Immature natural killer cell (primary cell): ENCODE data around the gene MBIP. TPM values are rescaled to one million over a fixed set of nuclear protein-coding genes. Genes with fewer than 3 reads are reported as not detected.

Experiments used
- DNase-seq, 3 donors: peaks; one replicate each; pipeline ENCODE4 v3.0.0; 2022; ENCODE audit warnings: mixed read lengths in 1 of 3
- H3K27ac Mint-ChIP-seq, 6 donors: one replicate each; pipeline ENCODE4 v1.8.0; 2020; ENCODE audit warnings: mixed read lengths in 6 of 6, mild to moderate bottlenecking in 5 of 6, inconsistent platforms in 4 of 6, moderate library complexity in 3 of 6
- H3K27me3 Mint-ChIP-seq, 3 donors: one replicate each; pipeline ENCODE4 v1.8.0; 2020 to 2021; ENCODE audit warnings: low read depth in 3 of 3, mild to moderate bottlenecking in 3 of 3, mixed read lengths in 3 of 3, moderate library complexity in 3 of 3, inconsistent platforms in 1 of 3
- H3K36me3 Mint-ChIP-seq, 3 donors: one replicate each; pipeline ENCODE4 v1.8.0; 2020; ENCODE audit warnings: mixed read lengths in 3 of 3, inconsistent platforms in 2 of 3, mild to moderate bottlenecking in 2 of 3
- H3K4me1 Mint-ChIP-seq, 2 donors: one replicate each; pipeline ENCODE4 v1.8.0; 2020; ENCODE audit warnings: inconsistent platforms in 2 of 2, mild to moderate bottlenecking in 2 of 2, mixed read lengths in 2 of 2, moderate library complexity in 1 of 2
- H3K4me3 Mint-ChIP-seq, 5 donors: one replicate each; pipeline ENCODE4 v1.8.0; 2020; ENCODE audit warnings: mild to moderate bottlenecking in 5 of 5, mixed read lengths in 5 of 5, inconsistent platforms in 3 of 5, moderate library complexity in 3 of 5
- H3K9me3 Mint-ChIP-seq, 6 donors: one replicate each; pipeline ENCODE4 v1.8.0; 2020; ENCODE audit warnings: mild to moderate bottlenecking in 6 of 6, mixed read lengths in 6 of 6, inconsistent platforms in 4 of 6, moderate library complexity in 3 of 6
- polyA plus RNA-seq, 3 donors: library from polyadenylated mRNA; unstranded; fragments of 300-500 nt; fragmentation: Illumina TruSeq; gene quantifications; one replicate each; pipeline ENCODE4 v1.2.3, GENCODE V29; 2021

MBIP gene
- polyA plus RNA-seq, 3 donors from 2014 or later, result 7.4 to 14.9 (median 10.4) TPM

DNA sequence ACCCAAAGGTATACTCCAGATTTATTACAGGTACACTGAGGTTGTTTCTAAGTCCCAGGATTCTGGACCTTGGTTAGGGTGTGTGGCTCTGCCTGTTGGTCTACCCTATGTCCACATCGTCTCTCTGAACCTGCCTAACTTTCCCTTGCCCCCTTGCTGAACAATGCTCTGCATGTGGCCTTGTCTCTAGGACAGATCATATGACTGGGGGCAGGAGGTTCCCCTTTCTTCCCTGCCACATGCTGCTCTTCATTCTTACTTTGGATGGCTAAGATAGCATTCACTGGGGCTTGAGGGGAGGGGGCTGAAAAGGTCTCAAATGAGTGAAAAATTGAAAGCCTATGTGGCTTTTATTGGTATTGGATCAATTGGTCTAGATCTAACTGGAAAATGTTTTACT is 49.2 kb downstream of the MBIP start:
- H3K9me3 Mint-ChIP-seq, result peaks cover 0 to 10% (median 3%) of the 10 kb centered on the region in 6 donors

GRCh38 chr14:36270191-36270590 is 50.2 kb downstream of the MBIP start:
- H3K4me1 Mint-ChIP-seq, result peaks cover 6 to 10% of the 10 kb centered on the region in 2 donors
- no peak overlapping the region for H3K4me3 Mint-ChIP-seq
- no peaks in the 10 kb centered on the region for H3K36me3 Mint-ChIP-seq
- peaks cover 0 to 10% (median 3%) of the 10 kb centered on the region in 6 donors for H3K9me3 Mint-ChIP-seq
- H3K27me3 Mint-ChIP-seq, result peaks cover 5 to 25% (median 19%) of the 10 kb centered on the region in 3 donors
- no peak for DNase-seq
- H3K27ac Mint-ChIP-seq, result no peak overlapping the region

More for the DNA sequence above, 49.2 kb downstream of the MBIP start:
- Mint-ChIP-seq H3K4me3 (no peak overlapping the region), H3K27ac (no peak overlapping the region), H3K4me1 (peaks cover 6 to 10% of the 10 kb centered on the region in 2 donors), H3K36me3 (no peaks in the 10 kb centered on the region), H3K27me3 (peaks cover 5 to 25% (median 16%) of the 10 kb centered on the region in 3 donors)
- DNase-seq, result no peak

DNA sequence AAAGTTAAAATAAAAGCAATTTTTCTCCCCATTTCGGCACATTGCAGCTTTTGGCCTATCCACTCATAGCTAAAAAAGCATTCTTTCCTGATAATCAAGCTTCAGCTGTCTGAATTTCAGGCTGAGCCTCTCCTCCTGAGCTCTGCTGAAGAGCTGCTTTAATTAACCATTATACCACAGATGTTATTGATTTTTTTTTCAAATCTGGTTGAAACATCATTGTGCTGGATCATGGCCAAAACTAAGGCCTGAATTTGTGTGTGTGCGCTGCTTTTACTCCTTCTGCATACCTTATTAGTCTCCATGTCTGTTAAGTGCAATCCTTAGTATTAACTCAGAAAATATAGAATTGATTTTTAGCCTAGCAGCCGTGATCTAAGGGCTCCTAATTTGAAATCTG is 52.3 kb downstream of the MBIP start:
- H3K36me3 Mint-ChIP-seq, result no peaks in the 10 kb centered on the region
- no peak for DNase-seq
- H3K27me3 Mint-ChIP-seq, result peaks cover 5 to 19% (median 15%) of the 10 kb centered on the region in 3 donors
- H3K27ac Mint-ChIP-seq, result no peak overlapping the region
- peaks cover 0 to 10% (median 4%) of the 10 kb centered on the region in 6 donors for H3K9me3 Mint-ChIP-seq
- peaks cover 6 to 10% of the 10 kb centered on the region in 2 donors for H3K4me1 Mint-ChIP-seq
- H3K4me3 Mint-ChIP-seq, result no peak overlapping the region

GRCh38 chr14:36264595-36264994 is 55.8 kb downstream of the MBIP start:
- H3K4me1 Mint-ChIP-seq, result no peaks in the 10 kb centered on the region
- no peaks in the 10 kb centered on the region for H3K36me3 Mint-ChIP-seq

DNA sequence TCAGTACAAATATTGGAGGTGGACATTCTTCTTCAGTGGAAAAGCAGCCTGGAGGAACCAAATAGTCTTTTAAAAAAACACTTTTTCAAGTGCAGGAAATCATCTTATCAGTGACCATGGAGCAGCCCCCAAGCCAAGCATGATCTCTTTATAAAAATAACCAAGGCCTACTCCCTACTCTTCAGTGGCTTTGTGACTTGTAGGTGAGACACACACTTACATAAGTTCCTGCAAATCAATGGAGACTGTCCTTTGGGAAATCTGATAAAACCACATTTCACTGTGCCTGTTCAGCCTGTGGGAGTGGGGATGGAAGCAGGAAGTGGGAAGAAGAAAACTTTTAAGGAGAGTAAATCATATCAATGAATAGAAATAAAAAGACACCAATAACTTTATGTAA is 56.3 kb downstream of the MBIP start:
- no peak overlapping the region for H3K4me3 Mint-ChIP-seq
- H3K4me1 Mint-ChIP-seq, result no peaks in the 10 kb centered on the region
- no peaks in the 10 kb centered on the region for H3K36me3 Mint-ChIP-seq
- H3K9me3 Mint-ChIP-seq, result peaks cover 0 to 2% (median 0%) of the 10 kb centered on the region in 6 donors
- no peak for DNase-seq
- H3K27me3 Mint-ChIP-seq, result peaks cover 0 to 8% (median 3%) of the 10 kb centered on the region in 3 donors
- H3K27ac Mint-ChIP-seq, result no peak overlapping the region

More at GRCh38 chr14:36264595-36264994, 55.8 kb downstream of the MBIP start:
- peaks cover 0 to 2% (median 0%) of the 10 kb centered on the region in 6 donors for H3K9me3 Mint-ChIP-seq
- DNase-seq, result no peak
- no peak overlapping the region for H3K4me3 Mint-ChIP-seq
- peaks cover 0 to 6% (median 3%) of the 10 kb centered on the region in 3 donors for H3K27me3 Mint-ChIP-seq
- no peak overlapping the region for H3K27ac Mint-ChIP-seq

GRCh38 chr14:36260970-36261640 is 59.3 kb downstream of the MBIP start:
- no peaks in the 10 kb centered on the region for H3K4me1 Mint-ChIP-seq
- DNase-seq, result no peak
- H3K27me3 Mint-ChIP-seq, result peaks cover 0 to 4% (median 4%) of the 10 kb centered on the region in 3 donors
- H3K9me3 Mint-ChIP-seq, result peaks cover 0 to 2% (median 0%) of the 10 kb centered on the region in 6 donors
- no peak overlapping the region for H3K27ac Mint-ChIP-seq
- no peaks in the 10 kb centered on the region for H3K36me3 Mint-ChIP-seq
- H3K4me3 Mint-ChIP-seq, result no peak overlapping the region

DNA sequence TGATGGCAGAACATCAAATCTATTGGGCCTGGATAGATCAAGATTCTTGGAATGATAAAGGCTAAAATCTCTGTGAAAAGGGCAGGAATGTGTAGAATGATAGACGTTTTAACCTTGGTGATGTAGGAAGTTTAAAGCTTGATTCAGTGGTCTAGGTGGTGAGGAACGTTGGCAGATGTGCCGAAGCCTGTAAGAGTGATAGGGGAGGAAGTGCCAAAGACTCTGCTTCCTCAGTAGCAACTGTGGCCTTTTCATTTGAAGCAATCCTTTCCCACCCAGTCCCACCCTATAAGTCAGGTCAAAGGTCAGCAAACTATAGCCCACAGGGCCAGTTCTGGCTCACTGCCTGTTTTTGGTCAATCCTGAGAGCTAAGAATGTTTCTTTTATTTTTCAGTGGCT is 62.2 kb downstream of the MBIP start:
- DNase-seq, result no peak
- no peaks in the 10 kb centered on the region for H3K36me3 Mint-ChIP-seq
- H3K4me1 Mint-ChIP-seq, result no peaks in the 10 kb centered on the region
- H3K27ac Mint-ChIP-seq, result no peak overlapping the region
- no peaks in the 10 kb centered on the region for H3K9me3 Mint-ChIP-seq
- no peak overlapping the region for H3K4me3 Mint-ChIP-seq
- peaks cover 0 to 4% (median 1%) of the 10 kb centered on the region in 3 donors for H3K27me3 Mint-ChIP-seq

DNA sequence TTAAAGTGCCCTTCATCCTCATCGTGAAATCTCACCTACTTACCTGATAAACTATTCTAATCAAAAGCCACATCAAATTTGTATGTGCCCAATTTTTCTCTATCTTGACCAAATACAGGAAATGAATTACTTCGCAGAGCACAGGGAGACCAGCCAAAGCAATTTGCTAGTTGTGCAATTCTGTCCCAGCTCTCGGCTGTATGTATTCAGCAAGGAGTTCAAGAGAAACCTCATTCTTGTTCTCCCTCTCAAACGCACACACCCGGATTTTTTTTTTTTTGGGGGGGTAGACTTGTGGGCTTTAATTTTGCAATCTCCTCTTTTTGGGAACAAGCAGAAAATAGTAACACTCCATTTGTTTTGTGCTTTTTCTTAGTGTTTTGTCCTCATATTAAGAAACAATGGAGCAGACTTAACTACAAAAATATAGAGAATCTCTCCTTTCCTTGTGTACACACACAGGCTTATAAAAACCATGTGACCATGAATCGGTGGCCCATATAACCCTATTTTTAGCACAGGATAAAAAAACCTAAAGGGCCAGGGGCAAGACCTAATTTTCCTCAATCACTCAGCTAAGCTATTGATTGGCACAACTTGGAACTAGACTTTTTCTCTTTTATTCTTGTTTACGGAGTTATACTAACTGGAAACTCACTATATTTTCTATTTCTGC is 64.2 kb downstream of the MBIP start:
- DNase-seq, result no peak
- Mint-ChIP-seq H3K9me3 (no peaks in the 10 kb centered on the region), H3K36me3 (no peaks in the 10 kb centered on the region), H3K27ac (no peak overlapping the region), H3K4me3 (no peak overlapping the region), H3K4me1 (no peaks in the 10 kb centered on the region), H3K27me3 (peaks cover 0 to 4% (median 1%) of the 10 kb centered on the region in 3 donors)

DNA sequence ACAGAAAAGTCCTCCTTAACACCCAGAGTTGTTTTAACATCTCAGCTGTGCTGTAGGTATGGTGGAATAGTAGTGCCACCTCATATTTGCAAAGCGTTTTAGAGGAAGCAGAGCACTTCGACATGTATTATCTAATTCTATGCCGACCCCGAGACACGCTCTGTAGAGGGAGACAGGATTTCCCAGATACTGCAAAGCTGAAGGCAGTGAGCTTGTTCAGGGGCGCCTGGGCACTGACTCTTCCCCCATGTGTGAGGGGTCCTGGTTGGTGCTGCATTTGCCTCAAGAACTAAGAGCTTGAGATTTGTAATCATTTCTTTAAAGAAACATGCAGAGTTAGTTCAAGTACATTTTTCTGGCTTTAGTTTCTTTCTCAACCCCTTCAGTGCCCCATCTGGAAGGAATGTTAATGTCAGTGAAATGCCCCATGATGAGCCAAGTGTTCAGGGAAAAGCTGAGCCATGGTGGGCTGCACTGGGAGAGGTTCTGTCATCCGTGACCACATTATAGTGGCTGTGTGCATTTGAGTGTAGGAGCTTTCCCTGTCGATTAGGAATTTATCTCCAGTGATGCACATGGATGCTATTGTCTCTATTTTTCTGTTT is 66.3 kb downstream of the MBIP start:
- H3K9me3 Mint-ChIP-seq, result peaks cover 0 to 7% (median 2%) of the 10 kb centered on the region in 6 donors
- no peaks in the 10 kb centered on the region for H3K36me3 Mint-ChIP-seq
- no peak overlapping the region for H3K4me3 Mint-ChIP-seq
- DNase-seq, result no peak
- peaks cover 0 to 2% (median 1%) of the 10 kb centered on the region in 3 donors for H3K27me3 Mint-ChIP-seq
- H3K4me1 Mint-ChIP-seq, result no peaks in the 10 kb centered on the region
- no peak overlapping the region for H3K27ac Mint-ChIP-seq

Other genes starting within 250 kb of the MBIP start
- gene PTCSC3, start 143.9 kb downstream of the MBIP start, polyA plus RNA-seq, result not detected
- gene NKX2-1, start 199.6 kb upstream of the MBIP start, polyA plus RNA-seq, result not detected